NCI-H2081 (cell line): ENCODE measurements around the gene CSMD2.

ENCODE experiments used
- DNase-seq, 2 experiments: peaks; one replicate each; lab custom pipeline; 2025; lab: John Stamatoyannopoulos, UW

Gene CSMD2

DNA sequence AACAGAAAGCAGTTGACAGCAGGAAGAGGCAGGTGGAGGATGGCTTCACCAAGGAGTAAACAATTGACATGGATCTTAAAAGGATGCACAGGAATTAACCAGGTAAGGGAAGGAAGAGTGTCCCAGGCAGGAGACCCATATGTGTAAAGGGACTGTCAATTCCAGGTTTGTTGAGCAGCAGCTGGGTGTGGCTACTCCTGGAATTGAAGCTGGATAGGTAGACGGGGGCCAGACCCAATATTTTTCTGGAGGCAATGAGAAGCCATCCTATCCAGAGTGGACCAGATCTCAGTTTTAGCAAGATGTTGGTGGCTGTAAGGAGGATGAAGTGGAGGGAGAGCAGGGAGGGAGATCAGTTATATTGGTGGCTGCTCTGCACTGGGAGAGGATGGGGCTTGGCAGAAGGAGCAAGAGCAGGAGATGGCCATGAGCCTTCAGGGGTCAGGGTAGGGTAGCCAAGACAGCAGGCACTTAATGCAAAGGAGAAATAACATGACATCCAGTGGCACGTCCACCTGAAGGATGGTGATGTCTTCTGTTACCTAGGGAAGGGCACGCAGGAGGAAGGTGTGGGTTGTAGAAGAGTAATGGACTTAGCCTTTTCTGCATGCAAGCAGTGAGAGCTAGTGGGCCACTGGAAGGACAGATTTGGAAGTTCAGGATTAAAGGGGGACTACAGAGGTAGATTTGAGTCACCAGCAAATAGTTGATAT is 447.9 kb downstream of the CSMD2 start:
- no peak for DNase-seq

- DNase-seq: no peak
Observed at GRCh38 chr1:33715195-33715811, 449.7 kb downstream of the CSMD2 start.

- DNase-seq: no peak
Observed at GRCh38 chr1:33714421-33714820, 450.6 kb downstream of the CSMD2 start.

GRCh38 chr1:33713058-33713877 is 451.8 kb downstream of the CSMD2 start:
- no peak for DNase-seq

DNA sequence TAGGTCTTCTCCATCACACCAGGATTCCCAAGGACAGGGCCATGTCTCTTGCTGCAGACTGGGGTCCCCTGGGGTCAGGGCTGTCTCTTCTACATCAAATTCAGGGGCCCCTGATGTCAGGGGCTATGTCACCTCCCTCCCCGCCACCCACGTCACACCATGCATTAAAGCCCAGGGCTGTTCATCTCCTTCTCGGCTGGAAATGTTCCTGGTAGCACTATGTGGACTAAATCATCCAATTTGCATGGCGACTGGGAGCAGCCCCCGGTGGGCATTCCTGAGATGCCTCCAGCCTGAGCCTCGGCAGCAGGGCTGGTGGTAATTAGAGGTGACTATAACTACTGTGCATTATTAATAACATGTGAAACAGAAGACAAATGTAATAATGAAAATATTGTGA is 452.8 kb downstream of the CSMD2 start:
- no peak for DNase-seq

DNA sequence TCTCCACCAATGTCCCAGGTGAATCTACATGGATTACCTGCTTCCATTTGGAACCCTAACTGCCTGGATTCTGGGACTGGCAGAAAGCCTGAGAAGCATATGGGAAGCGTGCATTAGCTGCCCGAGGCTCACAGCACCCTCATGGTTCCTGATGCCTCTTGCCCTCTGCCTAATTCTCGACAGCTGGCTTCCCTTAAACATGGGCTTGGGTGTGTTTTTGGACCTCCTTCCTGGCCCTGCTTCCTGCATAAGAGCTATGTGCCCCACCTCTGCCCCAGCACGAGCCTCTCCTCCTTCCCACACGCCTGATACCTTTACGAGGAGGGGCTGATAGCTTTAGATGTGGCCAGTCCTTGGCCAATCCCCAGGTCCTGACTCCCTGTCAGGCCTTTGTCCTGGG is 453.5 kb downstream of the CSMD2 start:
- no peak for DNase-seq

DNA sequence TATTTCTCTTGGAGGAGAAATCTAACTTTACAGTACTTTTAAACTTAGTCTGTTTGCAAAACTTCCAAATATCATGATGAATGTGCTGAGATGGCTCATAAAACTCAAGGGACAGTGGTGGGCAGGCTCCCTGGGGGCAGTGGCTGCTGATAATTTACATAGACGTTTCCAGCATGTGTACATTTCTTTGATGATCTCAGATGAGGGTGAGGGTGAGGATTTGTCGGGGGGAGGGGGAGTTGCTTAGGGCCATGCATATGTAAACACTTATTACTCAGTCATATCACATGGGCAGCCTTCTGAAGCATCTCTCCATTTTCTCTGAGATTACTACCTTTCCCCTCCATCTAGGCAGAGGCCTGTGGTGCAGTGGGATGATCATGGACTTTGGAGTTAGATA is 454.1 kb downstream of the CSMD2 start:
- DNase-seq: no peak

DNA sequence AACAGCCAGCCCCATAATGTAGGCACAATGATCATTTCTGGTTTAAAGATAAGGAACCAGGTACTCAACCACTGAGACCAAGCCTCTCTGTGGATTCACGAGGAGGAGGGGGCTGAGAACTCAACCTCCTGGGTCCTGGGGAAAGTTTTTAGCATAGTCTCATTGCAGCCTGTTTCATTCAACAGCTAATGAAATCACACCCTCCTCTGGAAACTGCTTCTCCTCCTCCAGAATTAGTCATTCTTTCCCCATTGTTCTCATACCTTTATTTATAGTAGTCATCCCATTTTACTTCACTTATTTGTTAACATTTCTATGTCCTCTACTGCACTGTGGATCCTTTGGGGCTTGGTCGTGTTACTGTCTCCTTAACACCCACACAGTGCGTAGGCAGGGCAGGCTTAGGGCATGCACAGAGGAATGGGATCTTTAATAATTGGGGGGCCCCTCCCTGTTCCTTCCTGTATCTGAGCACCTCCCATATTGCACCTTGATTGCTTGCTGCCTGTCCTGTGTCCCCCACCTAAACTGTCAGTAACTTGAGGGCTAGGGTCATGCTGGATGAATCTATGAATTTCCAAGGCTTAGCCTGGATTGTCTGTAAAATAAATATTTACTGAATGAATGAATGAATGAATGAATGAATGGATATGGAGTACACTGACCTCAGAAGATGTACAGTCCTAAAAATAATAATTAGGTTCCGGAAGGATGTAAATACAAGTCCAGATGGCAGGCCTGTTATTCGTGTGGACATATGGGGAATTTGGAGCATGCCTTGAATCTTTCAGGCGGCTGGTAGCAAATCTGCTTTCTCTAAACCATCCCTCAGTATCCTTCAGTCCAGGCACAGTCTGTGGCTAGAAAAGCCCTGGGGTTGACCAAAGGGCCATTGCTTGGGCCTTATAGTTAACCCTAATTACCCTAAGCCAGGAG is 455.0 kb downstream of the CSMD2 start:
- DNase-seq: no peak

DNA sequence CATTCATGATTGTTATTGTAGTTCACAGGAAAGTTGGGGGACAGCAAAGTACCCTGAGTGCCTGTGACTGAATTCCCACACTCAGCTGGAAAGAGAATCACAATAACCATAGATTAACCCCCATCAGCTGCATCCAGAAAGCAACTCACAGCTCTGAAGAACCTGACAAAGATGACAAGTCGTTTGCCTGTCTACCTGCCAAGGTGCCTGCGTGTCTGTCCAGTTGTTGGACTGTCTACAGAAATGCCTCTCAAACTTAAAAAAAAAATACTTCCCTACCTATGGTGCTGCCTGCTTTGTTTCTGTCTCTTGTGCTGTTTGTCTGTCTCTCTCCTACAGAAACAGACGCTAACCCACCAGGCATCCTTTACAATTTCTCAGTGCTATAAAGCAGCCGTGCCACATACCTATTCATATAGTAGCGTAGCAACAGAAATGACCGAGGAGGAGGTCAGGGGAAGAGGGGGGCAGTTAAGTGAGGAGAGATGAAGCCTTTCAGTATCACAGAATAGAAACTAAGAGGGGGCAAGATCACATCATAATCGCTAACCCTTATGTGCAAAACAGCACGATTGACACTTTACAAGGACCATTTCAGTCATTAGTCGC is 455.8 kb downstream of the CSMD2 start:
- no peak for DNase-seq

GRCh38 chr1:33706634-33707255 is 458.3 kb downstream of the CSMD2 start:
- no peak for DNase-seq

- DNase-seq: no peak
Observed at GRCh38 chr1:33703464-33703863, 461.6 kb downstream of the CSMD2 start.

- peak in 1 of 2 experiments; percentile 43 for DNase-seq
Observed at GRCh38 chr1:33698361-33699035, 466.5 kb downstream of the CSMD2 start.

DNA sequence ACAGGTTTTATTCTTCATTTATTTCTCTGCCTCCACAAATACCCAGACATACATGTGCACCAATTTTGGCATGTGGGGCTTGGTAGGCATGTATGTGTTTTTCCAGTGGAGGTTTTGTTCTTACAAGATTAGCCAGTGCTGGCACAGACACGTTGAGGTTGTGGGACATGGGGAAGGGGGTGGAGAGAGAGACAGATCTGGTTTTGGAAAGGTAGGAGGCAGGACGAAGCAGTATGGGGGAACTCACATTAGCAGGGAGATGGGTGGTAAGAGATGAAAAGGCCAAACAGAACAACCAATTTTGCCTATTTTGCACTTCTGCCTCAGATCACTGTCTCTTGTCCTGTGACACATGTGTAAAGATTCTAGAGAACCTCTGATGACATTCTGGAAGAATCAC is 467.2 kb downstream of the CSMD2 start:
- no peak for DNase-seq

- no peak for DNase-seq
Observed at GRCh38 chr1:33696962-33697361, 468.1 kb downstream of the CSMD2 start.

GRCh38 chr1:33696311-33696710 is 468.7 kb downstream of the CSMD2 start:
- DNase-seq: no peak

GRCh38 chr1:33692206-33693188 is 472.5 kb downstream of the CSMD2 start:
- DNase-seq: no peak

DNA sequence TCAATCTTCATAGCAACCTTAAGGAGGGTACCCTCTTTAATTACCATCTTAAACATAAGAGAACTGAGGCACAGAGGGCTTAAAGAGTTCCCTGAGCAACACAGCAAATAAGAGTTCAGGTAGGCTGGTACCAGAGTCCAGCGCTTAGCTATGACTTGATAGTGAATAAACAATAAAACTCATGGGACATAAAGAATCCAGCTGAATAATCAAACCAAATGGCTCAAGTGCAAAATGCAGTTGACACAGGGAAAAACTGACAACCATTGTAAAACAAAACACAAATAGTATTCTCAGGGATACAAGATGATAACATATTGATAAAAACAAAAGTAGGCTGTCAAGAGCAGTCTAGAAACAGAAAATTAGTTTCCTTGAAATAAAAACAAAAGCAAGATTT is 478.0 kb downstream of the CSMD2 start:
- DNase-seq: peak in 1 of 2 experiments; percentile 49

DNA sequence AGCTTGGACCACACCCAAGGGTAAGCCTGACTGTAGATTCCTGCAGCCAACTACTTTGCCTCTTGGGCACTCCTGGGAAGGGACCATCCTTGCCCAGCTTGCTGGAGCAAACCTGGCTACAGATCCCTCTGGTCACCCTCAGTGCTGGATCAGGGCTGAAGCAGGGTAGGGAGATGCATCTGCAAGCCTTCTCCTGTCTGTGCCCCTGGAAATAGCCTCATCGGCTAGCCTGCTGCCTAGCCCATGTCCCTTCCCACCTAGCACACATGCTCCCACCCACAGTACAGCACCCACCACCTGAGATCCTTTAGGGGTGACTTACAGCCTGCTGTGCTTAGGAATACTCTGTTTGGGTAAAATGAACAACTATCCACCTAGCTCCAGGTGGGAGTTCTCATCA is 478.5 kb downstream of the CSMD2 start:
- DNase-seq: no peak

GRCh38 chr1:33685256-33685655 is 479.8 kb downstream of the CSMD2 start:
- DNase-seq: no peak
